ENCODE data around the gene LGR5.

DNA sequence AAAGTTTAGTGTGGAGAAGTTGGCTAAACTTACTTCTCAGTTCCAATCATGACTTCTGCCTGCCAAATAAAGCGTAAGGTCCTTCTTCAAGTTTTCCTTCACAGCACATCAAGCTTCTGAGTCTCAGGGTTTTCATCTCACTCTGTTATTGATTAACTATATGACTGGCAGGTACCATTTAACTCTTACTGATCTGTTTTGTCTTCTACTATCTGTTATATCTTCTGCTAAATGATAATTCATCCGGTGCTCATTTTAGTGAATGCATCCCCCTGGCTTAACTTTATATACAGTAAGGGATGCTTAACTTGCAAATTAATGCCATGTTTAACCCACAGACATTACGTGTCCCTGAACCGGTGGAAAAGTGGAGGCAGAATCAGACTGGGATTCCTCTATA lies 20.7 kb downstream of the LGR5 start:
- TF ChIP-seq, protein P1, sequence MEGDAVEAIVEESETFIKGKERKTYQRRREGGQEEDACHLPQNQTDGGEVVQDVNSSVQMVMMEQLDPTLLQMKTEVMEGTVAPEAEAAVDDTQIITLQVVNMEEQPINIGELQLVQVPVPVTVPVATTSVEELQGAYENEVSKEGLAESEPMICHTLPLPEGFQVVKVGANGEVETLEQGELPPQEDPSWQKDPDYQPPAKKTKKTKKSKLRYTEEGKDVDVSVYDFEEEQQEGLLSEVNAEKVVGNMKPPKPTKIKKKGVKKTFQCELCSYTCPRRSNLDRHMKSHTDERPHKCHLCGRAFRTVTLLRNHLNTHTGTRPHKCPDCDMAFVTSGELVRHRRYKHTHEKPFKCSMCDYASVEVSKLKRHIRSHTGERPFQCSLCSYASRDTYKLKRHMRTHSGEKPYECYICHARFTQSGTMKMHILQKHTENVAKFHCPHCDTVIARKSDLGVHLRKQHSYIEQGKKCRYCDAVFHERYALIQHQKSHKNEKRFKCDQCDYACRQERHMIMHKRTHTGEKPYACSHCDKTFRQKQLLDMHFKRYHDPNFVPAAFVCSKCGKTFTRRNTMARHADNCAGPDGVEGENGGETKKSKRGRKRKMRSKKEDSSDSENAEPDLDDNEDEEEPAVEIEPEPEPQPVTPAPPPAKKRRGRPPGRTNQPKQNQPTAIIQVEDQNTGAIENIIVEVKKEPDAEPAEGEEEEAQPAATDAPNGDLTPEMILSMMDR (IDR thresholded peaks at IDR 0.05; ENCODE audit: borderline replicate concordance, extremely low read depth, low read length, poor library complexity, severe bottlenecking) = no peak
- TF ChIP-seq EZH2 (IDR thresholded peaks at IDR 0.05; ENCODE audit: borderline replicate concordance, low read depth, low read length, severe bottlenecking) = no peak

Measured in DND-41 (cell line).